ENCODE data around the gene CDYL2. TPM values are rescaled to one million over a fixed set of nuclear protein-coding genes. Genes with fewer than 3 reads are reported as not detected.
"Not testable (repeated sequence)": the region's sequence is repeated elsewhere in the genome, so short reads cannot be mapped to it uniquely, and the experiment has no call there.

Gene CDYL2
- total RNA-seq, 1 experiment from 2014 or later: 7.6 TPM

DNA sequence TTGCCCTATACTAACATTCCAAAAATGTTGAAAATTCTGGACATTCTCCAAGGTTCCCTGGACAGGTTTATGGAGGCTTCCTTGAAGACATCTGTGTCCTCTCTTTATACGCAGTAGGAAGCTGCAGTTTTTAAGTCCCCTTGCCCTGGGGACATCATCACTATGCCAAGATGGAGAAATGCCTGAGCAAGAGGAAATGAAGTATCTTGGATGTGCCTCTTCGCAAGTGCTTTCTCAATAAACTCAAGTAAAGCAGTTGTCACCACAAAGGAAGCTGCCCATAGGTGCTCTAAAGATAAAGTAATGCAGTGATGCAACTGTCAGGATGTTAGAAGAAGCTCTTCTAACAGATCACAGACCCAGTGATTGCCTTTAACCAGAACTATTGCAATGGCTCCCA lies 71.0 kb downstream of the CDYL2 start:
- intact Hi-C loops (cut with micrococcal nuclease): no loop called here
- H3K9me2 ChIP-seq (replicated peaks; ENCODE audit: low read length): no peaks in the 10 kb centered on the region
- ChIA-PET CTCF (no interaction called here), POLR2A (ENCODE audit: unreplicated experiment) (no interaction called here)
- no peak overlapping the region for H2AFZ ChIP-seq (ENCODE audit: low read length)
- H3K4me1 ChIP-seq (ENCODE audit: insufficient read depth, low read length): no peaks in the 10 kb centered on the region; the same call in 1 of the 2 replicates
- peak; percentile 9 for DNase-seq
- TF ChIP-seq EZH2phosphoT487 (IDR thresholded peaks at IDR 0.05; ENCODE audit: borderline replicate concordance, low read length) (no peak), EZH2 (IDR thresholded peaks at IDR 0.05; ENCODE audit: low read length, unreplicated experiment) (no peak)
- TF ChIP-seq, protein P1, sequence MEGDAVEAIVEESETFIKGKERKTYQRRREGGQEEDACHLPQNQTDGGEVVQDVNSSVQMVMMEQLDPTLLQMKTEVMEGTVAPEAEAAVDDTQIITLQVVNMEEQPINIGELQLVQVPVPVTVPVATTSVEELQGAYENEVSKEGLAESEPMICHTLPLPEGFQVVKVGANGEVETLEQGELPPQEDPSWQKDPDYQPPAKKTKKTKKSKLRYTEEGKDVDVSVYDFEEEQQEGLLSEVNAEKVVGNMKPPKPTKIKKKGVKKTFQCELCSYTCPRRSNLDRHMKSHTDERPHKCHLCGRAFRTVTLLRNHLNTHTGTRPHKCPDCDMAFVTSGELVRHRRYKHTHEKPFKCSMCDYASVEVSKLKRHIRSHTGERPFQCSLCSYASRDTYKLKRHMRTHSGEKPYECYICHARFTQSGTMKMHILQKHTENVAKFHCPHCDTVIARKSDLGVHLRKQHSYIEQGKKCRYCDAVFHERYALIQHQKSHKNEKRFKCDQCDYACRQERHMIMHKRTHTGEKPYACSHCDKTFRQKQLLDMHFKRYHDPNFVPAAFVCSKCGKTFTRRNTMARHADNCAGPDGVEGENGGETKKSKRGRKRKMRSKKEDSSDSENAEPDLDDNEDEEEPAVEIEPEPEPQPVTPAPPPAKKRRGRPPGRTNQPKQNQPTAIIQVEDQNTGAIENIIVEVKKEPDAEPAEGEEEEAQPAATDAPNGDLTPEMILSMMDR (conservative IDR thresholded peaks at IDR 0.05; ENCODE audit: low read depth, low read length): no peak
- H3K27me3 ChIP-seq (ENCODE audit: low read length): no peaks in the 10 kb centered on the region
- no peaks in the 10 kb centered on the region for H3K79me2 ChIP-seq (ENCODE audit: low read length)
- ATAC-seq: no peak
- no peak overlapping the region for H3K4me2 ChIP-seq (ENCODE audit: low read length)
- H3K9me3 ChIP-seq (ENCODE audit: low read length): no peaks in the 10 kb centered on the region
- no peaks in the 10 kb centered on the region for H3F3A ChIP-seq (ENCODE audit: low read length, unreplicated experiment)
- no peak overlapping the region for H3K27ac ChIP-seq (ENCODE audit: low read length)
- no peak overlapping the region for H3K4me3 ChIP-seq (ENCODE audit: low read length)
- H3K36me3 ChIP-seq (ENCODE audit: low read depth, low read length): no peaks in the 10 kb centered on the region
- no peaks in the 10 kb centered on the region for H4K20me1 ChIP-seq (ENCODE audit: low read length)
- BruUV-seq (replicated peaks): no TSS peak
- no peak overlapping the region for H3K9ac ChIP-seq (ENCODE audit: low read length)

DNA sequence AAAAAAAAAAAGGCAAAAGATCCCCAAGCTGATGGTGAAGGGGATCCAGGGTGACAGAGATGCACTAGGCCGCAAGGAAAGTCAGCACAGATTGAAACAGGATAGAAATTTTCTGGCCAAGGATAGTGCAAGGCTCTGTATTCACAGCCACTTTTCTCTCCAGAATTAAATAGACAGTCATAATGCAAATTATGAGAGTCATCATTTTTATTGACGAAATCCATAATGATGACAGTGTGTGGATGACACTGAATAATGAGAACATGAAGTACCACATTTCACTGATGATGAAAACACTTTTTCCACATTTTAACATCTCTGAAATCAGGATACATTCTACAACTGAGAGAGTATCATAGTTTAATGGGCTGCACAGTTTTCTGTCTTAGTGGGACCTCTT lies 72.5 kb downstream of the CDYL2 start:
- Histone ChIP-seq H3K79me2 (ENCODE audit: low read length) (no peaks in the 10 kb centered on the region), H3K27ac (ENCODE audit: low read length) (no peak overlapping the region), H3F3A (ENCODE audit: low read length, unreplicated experiment) (no peaks in the 10 kb centered on the region), H3K36me3 (ENCODE audit: low read depth, low read length) (no peaks in the 10 kb centered on the region), H3K4me3 (ENCODE audit: low read length) (no peak overlapping the region), H4K20me1 (ENCODE audit: low read length) (no peaks in the 10 kb centered on the region), H3K4me1 (ENCODE audit: insufficient read depth, low read length) (no peaks in the 10 kb centered on the region), H3K9me2 (replicated peaks; ENCODE audit: low read length) (no peaks in the 10 kb centered on the region), H3K9me3 (ENCODE audit: low read length) (no peaks in the 10 kb centered on the region), H3K9ac (ENCODE audit: low read length) (no peak overlapping the region), H3K4me2 (ENCODE audit: low read length) (no peak overlapping the region), H2AFZ (ENCODE audit: low read length) (no peak overlapping the region), H3K27me3 (ENCODE audit: low read length) (no peaks in the 10 kb centered on the region)
- intact Hi-C loops (cut with micrococcal nuclease): no loop called here
- ChIA-PET CTCF (no interaction called here), POLR2A (ENCODE audit: unreplicated experiment) (no interaction called here)
- DNase-seq (no peak), ATAC-seq (no peak)
- TF ChIP-seq EZH2phosphoT487 (IDR thresholded peaks at IDR 0.05; ENCODE audit: borderline replicate concordance, low read length) (no peak), EZH2 (IDR thresholded peaks at IDR 0.05; ENCODE audit: low read length, unreplicated experiment) (no peak)
- TF ChIP-seq, protein P1 (conservative IDR thresholded peaks at IDR 0.05; ENCODE audit: low read depth, low read length): no peak
- BruUV-seq (replicated peaks): no TSS peak

DNA sequence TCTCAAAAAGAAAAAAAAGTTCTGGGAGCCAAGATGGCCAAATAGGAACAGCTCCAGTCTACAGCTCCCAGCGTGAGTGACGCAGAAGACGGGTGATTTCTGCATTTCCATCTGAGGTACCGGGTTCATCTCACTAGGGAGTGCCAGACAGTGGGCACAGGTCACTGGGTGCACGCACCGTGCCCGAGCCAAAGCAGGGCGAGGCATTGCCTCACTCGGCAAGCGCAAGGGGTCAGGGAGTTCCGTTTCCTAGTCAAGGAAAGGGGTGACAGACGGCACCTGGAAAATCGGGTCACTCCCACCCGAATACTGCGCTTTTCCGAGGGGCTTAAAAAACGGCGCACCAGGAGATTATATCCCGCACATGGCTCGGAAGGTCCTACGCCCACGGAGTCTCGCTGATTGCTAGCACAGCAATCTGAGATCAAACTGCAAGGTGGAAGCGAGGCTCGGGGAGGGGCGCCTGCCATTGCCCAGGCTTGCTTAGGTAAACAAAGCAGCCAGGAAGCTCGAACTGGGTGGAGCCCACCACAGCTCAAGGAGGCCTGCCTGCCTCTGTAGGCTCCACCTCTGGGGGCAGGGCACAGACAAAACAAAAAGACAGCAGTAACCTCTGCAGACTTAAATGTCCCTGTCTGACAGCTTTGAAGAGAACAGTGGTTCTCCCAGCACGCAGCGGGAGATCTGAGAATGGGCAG lies 77.2 kb downstream of the CDYL2 start:
- H3K9ac ChIP-seq (ENCODE audit: low read length); H3K9me2 ChIP-seq (replicated peaks; ENCODE audit: low read length); H3K27me3 ChIP-seq (ENCODE audit: low read length); intact Hi-C loops (cut with micrococcal nuclease); H3K4me2 ChIP-seq (ENCODE audit: low read length); H3K79me2 ChIP-seq (ENCODE audit: low read length); H3K4me3 ChIP-seq (ENCODE audit: low read length); H3K4me1 ChIP-seq (ENCODE audit: insufficient read depth, low read length); H3K27ac ChIP-seq (ENCODE audit: low read length); H3K9me3 ChIP-seq (ENCODE audit: low read length); H3K36me3 ChIP-seq (ENCODE audit: low read depth, low read length); POLR2A ChIA-PET (ENCODE audit: unreplicated experiment); ATAC-seq; DNase-seq; CTCF ChIA-PET; BruUV-seq (replicated peaks); H2AFZ ChIP-seq (ENCODE audit: low read length); H3F3A ChIP-seq (ENCODE audit: low read length, unreplicated experiment); H4K20me1 ChIP-seq (ENCODE audit: low read length): not testable (repeated sequence)
